K562 (cell line): ENCODE measurements around the gene AKNAD1. TPM values are rescaled to one million over a fixed set of nuclear protein-coding genes. Genes with fewer than 3 reads are reported as not detected.
A peak's percentile ranks its signal among the peaks of the same experiment; 100 is the strongest.

Experiments
- ATAC-seq: fragments of 200-7000 bp; cut with Tn5 transposase; 3 replicates; pipeline ENCODE4 v1.9.1; 2020; ENCODE audit warnings: moderate library complexity
- BruUV-seq: library from RNA; stranded (reverse); fragments of 400-500 nt; replicated peaks from 2 replicates; lab custom pipeline; 2021; lab: Mats Ljungman, UMichigan
- CTCF ChIA-PET: fragments of 300-600 bp; formaldehyde crosslinking; extraction: SDS; loops from one replicate; lab custom pipeline; 2021; ENCODE audit warnings: low intra/inter-chr PET ratio; lab: Yijun Ruan, JAX
- POLR2A ChIA-PET: fragments of 300-600, 350-650 bp; sonication (Branson Sonifier 250); formaldehyde crosslinking; extraction: SDS; loops from one replicate; lab custom pipeline; 2021; ENCODE audit warnings: antibody characterized with exemption, inconsistent platforms; lab: Yijun Ruan, JAX
- DNase-seq, 4 experiments: peaks; one replicate each; pipeline versions ENCODE4 v3.0.0 to v3.0.0-alpha.2; 2011 to 2018; ENCODE audit warnings: low spot score in 3 of 4, mixed read lengths in 3 of 4; ENCODE audit errors: extremely low read depth in 1 of 4
- FAIRE-seq: peaks from 2 replicates; lab custom pipeline; 2011; peaks lifted over from hg19 to GRCh38; lab: Jason Lieb, UNC
- H2AFZ ChIP-seq: 2 replicates; pipeline ENCODE4 v1.6.0; 2011; ENCODE audit warnings: low read depth, low read length, control low read depth, inconsistent platforms
- H3K27ac ChIP-seq: fragments of 200-600 bp; 3 replicates; pipeline ENCODE4 v1.8.0; 2011; ENCODE audit warnings: low read depth, mild to moderate bottlenecking, control low read depth, inconsistent platforms, low read length, moderate library complexity, mixed read lengths; ENCODE audit errors: extremely low read depth
- H3K27me3 ChIP-seq, 2 experiments: fragments of 300-600 bp in 1 of 2; 2 replicates in 1 of 2; 3 replicates in 1 of 2; pipeline versions ENCODE4 v1.6.0 to v1.8.0; 2011; ENCODE audit warnings: inconsistent platforms in 2 of 2, low read length in 2 of 2, mild to moderate bottlenecking in 1 of 2, mixed read lengths in 1 of 2, moderate library complexity in 1 of 2; ENCODE audit not compliant: control insufficient read depth in 2 of 2, insufficient read depth in 2 of 2
- H3K36me3 ChIP-seq: fragments of 300-600 bp; 3 replicates; pipeline ENCODE4 v1.8.0; 2011; ENCODE audit warnings: mild to moderate bottlenecking, low read length, inconsistent platforms; ENCODE audit not compliant: control insufficient read depth, insufficient read depth
- H3K4me1 ChIP-seq, 2 experiments: fragments of 200-600 bp in 1 of 2; replicated peaks in 1 of 2; 2 replicates in 1 of 2; 3 replicates in 1 of 2; pipeline versions ENCODE4 v1.5.1 to v1.8.0; 2011; ENCODE audit warnings: inconsistent platforms in 2 of 2, low read length in 2 of 2, mild to moderate bottlenecking in 1 of 2, mixed read lengths in 1 of 2, moderate library complexity in 1 of 2; ENCODE audit not compliant: control insufficient read depth in 2 of 2, insufficient read depth in 2 of 2
- H3K4me2 ChIP-seq: 2 replicates; pipeline ENCODE4 v1.6.1; 2011; ENCODE audit warnings: low read length, control low read depth, inconsistent platforms, mixed read lengths; ENCODE audit not compliant: insufficient read depth
- H3K4me3 ChIP-seq: fragments of 200-600 bp; sonication (generic), shearing (Covaris generic); 2 replicates; pipeline ENCODE4 v1.5.1; 2016; ENCODE audit warnings: control low read depth, inconsistent platforms
- H3K79me2 ChIP-seq: fragments of 200-600 bp; 3 replicates; pipeline ENCODE4 v1.8.0; 2011; ENCODE audit warnings: low read length, inconsistent platforms; ENCODE audit not compliant: control insufficient read depth, insufficient read depth
- H3K9ac ChIP-seq, 2 experiments: 2 replicates each; pipeline versions ENCODE4 v1.6.0 to v1.6.1; 2011; ENCODE audit warnings: low read depth in 2 of 2, low read length in 2 of 2, control low read depth in 1 of 2, inconsistent platforms in 1 of 2, mild to moderate bottlenecking in 1 of 2, mixed read lengths in 1 of 2; ENCODE audit not compliant: insufficient read depth in 1 of 2
- H3K9me1 ChIP-seq: one replicate; pipeline ENCODE4 v1.6.0; 2011; ENCODE audit warnings: inconsistent platforms, mild to moderate bottlenecking, low read length, moderate library complexity; ENCODE audit not compliant: control insufficient read depth, insufficient read depth
- H3K9me3 ChIP-seq: replicated peaks from 2 replicates; pipeline ENCODE4 v1.5.1; 2011; ENCODE audit warnings: low read depth, low read length, inconsistent platforms; ENCODE audit not compliant: control insufficient read depth, insufficient read depth
- H4K20me1 ChIP-seq: replicated peaks from 2 replicates; pipeline ENCODE4 v1.6.1; 2011; ENCODE audit warnings: low read length, inconsistent platforms, mixed read lengths; ENCODE audit not compliant: control insufficient read depth, insufficient read depth
- CBX8 ChIP-seq: fragments of 200-600 bp; sonication (generic); IDR thresholded peaks from 2 replicates; pipeline ENCODE4 v1.6.1; 2012; ENCODE audit warnings: borderline replicate concordance, mixed run types, low read depth, mild to moderate bottlenecking, moderate library complexity, mixed read lengths, low read length, control low read depth, inconsistent platforms; ENCODE audit not compliant: poor library complexity, severe bottlenecking; ENCODE audit errors: extremely low read depth
- WGBS: fragments of 100-300 bp; shearing (Covaris generic); methylation state at CpG from one replicate; pipeline ENCODE4 v1.1.6; 2016; ENCODE audit warnings: low coverage, mixed read lengths; ENCODE audit not compliant: insufficient coverage; ENCODE audit errors: missing lambda C conversion rate; 5-methylcytosine and 5-hydroxymethylcytosine counted together
- in situ Hi-C: fragments of 300-500 bp; cut with MboI; formaldehyde crosslinking; loops from 4 replicates; pipeline ENCODE4 v1.15.0; 2018; ENCODE audit warnings: inconsistent platforms, mixed read lengths
- intact Hi-C: fragments of 100-400 bp; cut with micrococcal nuclease; formaldehyde crosslinking; loops from 2 replicates; pipeline ENCODE4 v1.14.2; 2022
- polyA plus RNA-seq, 8 experiments: library from polyadenylated mRNA; depleted of rRNA in 4 of 8; stranded (reverse) in 5 of 8; unstranded in 3 of 8; fragments of >200 nt; fragmentation: Nextera tagmentation in 2 of 8; fragmentation: Illumina TruSeq in 1 of 8; extraction: Ambion mirVana in 2 of 8; extraction: Trizol in 1 of 8; gene quantifications; 2 replicates each; pipeline versions ENCODE4 v1.2.1 to v1.2.3, GENCODE V29; 2011 to 2014; ENCODE audit warnings: inconsistent platforms in 1 of 8, missing spikeins in 1 of 8
- total RNA-seq, 7 experiments: library from RNA; depleted of rRNA in 6 of 7; stranded (reverse); fragments of >200 nt in 6 of 7; fragmentation: Illumina TruSeq in 2 of 7; extraction: Trizol in 2 of 7; gene quantifications; 2 replicates each; pipeline versions ENCODE4 v1.2.1 to v1.2.3, GENCODE V29; 2011 to 2021; ENCODE audit warnings: low replicate concordance in 1 of 7
- TF ChIP-seq, protein P1 (sequence below): sonication (generic); formaldehyde crosslinking; IDR thresholded peaks from 2 replicates; pipeline ENCODE4 v1.8.1; 2023; ENCODE audit warnings: mild to moderate bottlenecking, missing genetic modification reagents
- TF ChIP-seq, protein P2 (sequence below): sonication (generic); formaldehyde crosslinking; IDR thresholded peaks from 2 replicates; pipeline ENCODE4 v1.5.0; 2020; ENCODE audit warnings: missing genetic modification reagents

AKNAD1 gene
- total and polyA plus RNA-seq, 9 of the 15 experiments (the other 6 are each of a cell fraction or from before 2014, with no cell fraction given), result 0.13 to 0.30 TPM; not detected in 7

DNA sequence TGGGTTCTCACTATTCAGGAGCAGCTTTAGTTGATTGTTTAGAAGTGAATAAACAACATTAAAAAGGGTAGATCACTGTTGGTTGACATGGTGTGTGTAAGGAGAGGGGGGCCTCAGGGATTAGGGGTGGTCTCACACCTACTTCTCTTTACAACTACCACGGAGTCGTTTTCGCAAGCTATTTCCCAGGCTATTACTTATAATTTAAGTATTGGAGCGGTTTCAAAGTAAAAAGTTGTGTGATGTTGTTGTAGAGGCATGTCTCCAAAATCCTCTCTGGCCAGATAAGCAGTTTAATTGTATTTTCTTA, 21.2 kb upstream of the AKNAD1 start:
- ATAC-seq (no peak), DNase-seq (no peak), FAIRE-seq (no peak)
- TF ChIP-seq CBX8, result peak; percentile 50
- TF ChIP-seq, protein P1, sequence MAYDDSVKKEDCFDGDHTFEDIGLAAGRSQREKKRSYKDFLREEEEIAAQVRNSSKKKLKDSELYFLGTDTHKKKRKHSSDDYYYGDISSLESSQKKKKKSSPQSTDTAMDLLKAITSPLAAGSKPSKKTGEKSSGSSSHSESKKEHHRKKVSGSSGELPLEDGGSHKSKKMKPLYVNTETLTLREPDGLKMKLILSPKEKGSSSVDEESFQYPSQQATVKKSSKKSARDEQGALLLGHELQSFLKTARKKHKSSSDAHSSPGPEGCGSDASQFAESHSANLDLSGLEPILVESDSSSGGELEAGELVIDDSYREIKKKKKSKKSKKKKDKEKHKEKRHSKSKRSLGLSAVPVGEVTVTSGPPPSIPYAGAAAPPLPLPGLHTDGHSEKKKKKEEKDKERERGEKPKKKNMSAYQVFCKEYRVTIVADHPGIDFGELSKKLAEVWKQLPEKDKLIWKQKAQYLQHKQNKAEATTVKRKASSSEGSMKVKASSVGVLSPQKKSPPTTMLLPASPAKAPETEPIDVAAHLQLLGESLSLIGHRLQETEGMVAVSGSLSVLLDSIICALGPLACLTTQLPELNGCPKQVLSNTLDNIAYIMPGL (CRISPR knock-in tag), result no peak
- TF ChIP-seq, protein P2, sequence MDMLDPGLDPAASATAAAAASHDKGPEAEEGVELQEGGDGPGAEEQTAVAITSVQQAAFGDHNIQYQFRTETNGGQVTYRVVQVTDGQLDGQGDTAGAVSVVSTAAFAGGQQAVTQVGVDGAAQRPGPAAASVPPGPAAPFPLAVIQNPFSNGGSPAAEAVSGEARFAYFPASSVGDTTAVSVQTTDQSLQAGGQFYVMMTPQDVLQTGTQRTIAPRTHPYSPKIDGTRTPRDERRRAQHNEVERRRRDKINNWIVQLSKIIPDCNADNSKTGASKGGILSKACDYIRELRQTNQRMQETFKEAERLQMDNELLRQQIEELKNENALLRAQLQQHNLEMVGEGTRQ (CRISPR knock-in tag), result no peak
- Histone ChIP-seq H3K4me1 (peaks cover 9 to 12% of the 10 kb centered on the region in 2 experiments; a peak in 4 of 5 replicates), H2AFZ (peak overlapping the region; percentile 95; the same call in 1 of the 2 replicates), H3K4me2 (peak overlapping the region; percentile 83), H4K20me1 (no peaks in the 10 kb centered on the region), H3K4me3 (peak overlapping the region; percentile 92), H3K27ac (no peak overlapping the region), H3K27me3 (no peaks in the 10 kb centered on the region), H3K9me3 (no peaks in the 10 kb centered on the region), H3K9me1 (no peaks in the 10 kb centered on the region), H3K79me2 (peaks cover 32% of the 10 kb centered on the region), H3K36me3 (no peaks in the 10 kb centered on the region), H3K9ac (peak overlapping the region; percentile 67 to 74; a peak in 3 of 4 replicates)
- WGBS, result 50% methylated on average over 4 of the region's 4 CpGs
- in situ Hi-C loops (no loop called here), intact Hi-C loops (loop anchor here (5.0 kb wide), 2 partner anchors 46 to 131 kb away; partner anchors contain the start of gene STXBP3)
- BruUV-seq, result no TSS peak
- POLR2A ChIA-PET, result interaction anchor here (1.2 kb wide), 1 partner anchor 10 kb away, joined by 4 read pairs; no protein-coding TSS in a partner anchor
- CTCF ChIA-PET, result no interaction called here
